HG02852 (cell line): Measurements from ENCODE around the gene OTUB2.

Experiments used
- ATAC-seq: cut with Tn5 transposase; IDR thresholded peaks from one replicate; pipeline ENCODE4 v1.9.1; 2021; ENCODE audit warnings: mild to moderate bottlenecking, moderate library complexity; ENCODE audit not compliant: unreplicated experiment

The OTUB2 gene

DNA sequence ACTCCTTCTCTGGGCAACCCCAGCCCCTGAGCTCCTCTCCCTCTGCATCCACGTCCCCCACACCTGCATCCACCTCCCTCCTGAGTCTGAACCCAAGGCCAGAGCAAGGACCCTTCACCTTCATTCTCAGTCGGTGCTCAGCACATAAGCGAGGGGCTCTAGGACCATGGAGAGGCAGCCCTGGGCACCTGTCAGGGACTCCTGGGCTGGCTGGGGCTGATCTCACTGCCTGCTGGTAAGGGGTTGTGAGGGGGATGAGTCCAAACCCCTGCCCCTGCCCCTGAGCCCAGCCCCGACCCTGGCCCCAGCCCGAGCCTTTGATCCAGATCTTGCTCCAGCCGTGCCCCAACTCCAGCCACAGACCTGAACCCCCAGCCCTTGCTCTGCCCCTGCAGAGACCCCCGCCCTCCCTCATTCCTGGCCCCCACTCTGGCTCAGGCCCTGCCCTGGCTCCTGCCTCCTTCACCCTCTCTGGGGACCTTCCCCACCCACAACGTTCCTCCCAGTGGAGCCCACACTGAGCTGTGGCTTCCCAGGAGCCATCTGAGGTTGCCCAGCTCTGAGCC lies 29.9 kb upstream of the OTUB2 start:
- no peak for ATAC-seq

DNA sequence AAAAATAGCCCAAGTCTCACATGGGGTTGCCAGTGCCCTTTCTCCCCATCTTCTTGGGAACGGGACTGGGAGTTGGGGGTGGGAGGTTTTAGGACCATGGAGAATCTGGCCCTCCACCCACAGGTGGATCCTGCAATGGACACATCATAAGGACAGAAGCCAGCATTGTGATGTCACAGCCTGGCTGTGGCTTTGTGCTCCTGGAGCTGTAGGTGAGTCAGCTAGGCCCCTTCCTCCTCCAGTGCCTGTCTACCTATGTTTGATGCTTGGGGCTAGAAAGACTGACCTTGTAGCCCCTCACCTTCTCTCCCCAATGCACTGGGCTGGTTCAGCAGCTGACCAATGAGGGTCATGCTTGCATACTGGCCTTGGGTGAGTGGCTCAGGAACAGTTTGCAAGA lies 29.1 kb upstream of the OTUB2 start, which contains the start of gene CCDC197:
TSS of gene CCDC197 (plus strand) at position 220 of the 400 bp plus-strand sequence. CDS start 831 bp downstream, outside the sequence.
- ATAC-seq, result no peak

DNA sequence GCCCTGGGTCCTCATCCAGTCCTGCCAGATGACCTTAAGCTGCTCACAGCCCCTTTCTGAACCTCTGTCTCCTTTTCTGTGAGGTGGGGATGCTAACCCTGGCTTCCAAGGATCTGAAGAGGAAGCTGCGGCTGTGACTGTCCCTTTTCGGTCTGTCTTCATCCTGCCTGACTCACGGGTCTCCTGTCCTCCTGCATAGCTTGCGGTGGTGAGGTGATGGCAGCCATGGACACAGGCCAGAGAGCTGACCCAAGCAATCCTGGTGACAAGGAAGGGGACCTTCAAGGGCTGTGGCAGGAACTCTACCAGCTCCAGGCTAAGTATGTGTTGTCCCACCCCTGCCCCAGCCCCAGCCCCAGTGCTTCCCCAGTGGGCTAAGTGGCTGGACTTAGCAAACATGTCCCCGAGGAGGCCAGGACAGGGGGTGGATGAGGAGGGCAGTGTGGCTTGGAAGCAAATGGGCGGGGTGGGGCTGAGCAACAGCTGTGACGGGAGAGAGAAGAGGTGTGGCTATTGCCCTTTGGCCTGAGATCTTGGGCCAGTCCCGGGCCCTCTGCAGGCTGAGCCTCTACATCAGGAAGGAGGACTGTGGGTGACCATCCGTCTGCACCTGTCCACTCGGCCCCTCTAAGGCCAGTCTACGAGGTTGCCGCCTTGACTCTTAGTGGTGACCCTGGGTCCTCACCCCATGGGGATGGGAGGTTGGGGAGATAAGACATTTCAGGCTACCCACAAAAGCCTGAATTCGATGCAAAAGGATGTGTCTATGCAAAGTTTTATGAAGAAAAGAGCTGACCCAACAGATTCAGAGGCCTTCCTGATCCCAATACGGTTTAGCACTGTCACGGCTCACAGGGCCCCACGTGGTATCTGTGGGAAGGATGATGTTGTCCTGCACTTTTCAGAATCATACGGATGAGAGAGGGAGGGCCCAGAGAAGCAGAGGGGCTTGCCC lies 27.9 kb upstream of the OTUB2 start:
- no peak for ATAC-seq

DNA sequence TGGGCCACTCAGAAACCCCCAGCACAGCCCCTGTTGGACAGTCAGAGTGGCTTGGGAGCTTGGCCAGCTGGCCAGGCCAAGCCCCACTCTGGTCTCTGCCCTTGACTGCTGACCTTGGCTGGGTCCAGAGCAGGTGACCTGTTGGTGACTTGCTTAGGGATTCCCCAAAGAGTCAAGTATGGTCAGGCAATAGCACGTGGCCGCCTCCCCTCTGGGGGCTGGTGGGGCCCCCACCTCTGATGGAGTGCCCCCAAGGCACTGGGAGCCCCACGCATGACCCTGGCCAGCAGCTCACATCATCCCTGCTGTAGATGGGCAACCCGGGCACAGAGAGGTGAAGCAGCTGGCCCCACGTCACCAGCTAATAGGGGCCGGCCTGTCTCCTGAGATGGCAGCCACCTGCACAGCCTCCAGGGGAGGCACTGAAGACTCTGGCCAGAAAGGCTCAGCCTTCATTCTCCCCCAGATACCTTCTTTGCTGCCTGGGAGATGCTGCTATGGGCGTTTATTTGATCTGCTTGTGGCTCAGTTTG lies 27.2 kb upstream of the OTUB2 start:
- ATAC-seq, result no peak

DNA sequence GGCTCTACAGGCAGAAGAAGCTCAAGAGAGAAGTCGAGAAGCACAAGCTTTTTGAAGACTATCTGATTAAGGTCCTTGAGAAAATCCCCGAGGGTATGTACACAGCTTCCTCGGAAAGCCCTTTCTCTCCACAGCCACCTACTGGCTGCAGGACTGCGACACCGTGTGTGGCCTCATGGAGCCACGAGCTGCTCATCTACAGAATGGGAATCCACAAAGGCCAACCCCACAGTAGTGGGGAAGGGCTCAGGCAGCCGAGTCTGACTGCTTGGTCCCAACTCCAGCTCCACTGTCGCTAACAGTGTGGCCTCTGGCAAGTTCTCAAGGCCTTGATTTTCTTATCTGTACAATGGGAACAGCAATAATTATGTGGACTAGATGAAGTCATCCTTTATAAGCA lies 26.6 kb upstream of the OTUB2 start:
- ATAC-seq, result no peak

DNA sequence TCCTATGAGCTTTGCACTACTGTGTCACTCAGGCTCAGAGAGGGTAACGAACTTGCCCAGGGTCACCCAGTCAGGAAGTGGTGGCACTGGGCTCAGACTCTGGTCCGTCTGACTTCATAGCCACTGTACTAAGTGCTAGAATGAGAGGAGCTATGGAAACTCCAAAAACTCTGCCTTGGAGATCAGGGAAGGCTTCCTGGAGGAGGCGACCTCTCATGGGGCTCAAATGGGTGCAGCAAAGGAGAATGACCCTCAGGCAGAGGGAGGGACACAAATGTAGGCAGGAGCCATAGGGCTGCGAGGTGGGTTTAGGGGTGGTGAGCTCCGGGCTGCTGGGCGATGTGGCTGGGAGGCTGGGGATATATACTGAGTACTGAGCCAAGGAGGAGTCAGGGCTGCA lies 25.9 kb upstream of the OTUB2 start:
- no peak for ATAC-seq

DNA sequence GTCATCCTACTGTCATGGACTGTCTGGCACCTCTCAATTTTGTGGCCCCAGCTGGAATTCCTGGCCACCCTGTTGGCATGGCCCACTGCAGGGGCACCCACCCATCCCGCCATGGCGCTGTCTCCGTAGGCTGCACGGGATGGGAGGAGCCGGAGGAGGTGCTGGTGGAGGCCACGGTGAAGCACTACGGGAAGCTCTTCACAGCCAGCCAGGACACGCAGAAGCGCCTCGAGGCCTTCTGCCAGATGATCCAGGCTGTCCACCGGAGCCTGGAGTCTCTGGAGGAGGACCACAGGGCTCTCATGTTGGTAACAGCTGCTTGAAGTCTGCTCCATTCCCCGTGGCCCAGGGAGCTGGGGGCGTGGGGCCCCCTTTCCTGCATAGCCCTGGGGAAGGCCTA lies 25.1 kb upstream of the OTUB2 start:
- ATAC-seq, result no peak

DNA sequence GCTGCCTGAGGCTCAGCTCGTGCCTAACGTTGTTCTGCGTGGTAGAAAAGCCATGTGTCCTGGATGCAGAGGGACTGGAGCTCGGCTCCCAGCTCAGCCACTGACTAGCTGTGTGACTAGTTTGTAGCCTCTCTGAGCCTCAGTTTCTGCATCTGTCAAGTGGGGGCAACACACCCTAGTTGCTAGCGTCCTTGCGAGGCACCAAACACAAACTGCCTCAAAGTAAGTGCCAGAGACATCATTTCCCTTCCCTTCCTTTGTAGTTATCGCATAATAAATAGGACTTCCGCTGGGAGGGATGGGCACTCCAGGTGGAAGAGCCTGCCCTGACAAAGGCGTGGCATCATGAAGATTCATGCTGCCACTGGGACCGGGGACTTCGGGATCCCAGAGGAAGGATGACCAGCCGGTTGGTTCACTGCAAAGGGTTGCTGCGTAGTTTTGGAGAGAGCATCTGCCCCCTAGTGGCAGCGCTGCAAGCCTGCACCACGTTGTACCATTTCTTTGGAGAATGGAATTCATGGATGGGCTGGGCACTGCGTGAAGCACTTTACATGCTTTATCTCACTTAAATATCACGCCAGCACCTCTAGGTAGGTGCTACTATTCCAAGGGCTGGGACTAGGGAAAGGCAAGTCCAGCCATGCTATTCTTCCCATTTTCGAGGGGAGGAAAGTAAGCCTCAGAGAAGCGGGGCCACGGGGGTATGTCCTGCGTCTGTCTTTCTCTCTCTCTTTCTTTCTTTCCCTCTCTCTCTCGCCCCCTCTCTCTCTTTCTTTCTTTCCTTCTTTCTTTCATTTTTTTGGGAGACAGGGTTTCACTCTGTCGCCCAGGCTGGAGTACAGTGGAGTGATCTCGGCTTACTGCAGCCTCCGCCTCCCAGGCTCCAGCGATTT lies 24.4 kb upstream of the OTUB2 start:
- ATAC-seq, result no peak

DNA sequence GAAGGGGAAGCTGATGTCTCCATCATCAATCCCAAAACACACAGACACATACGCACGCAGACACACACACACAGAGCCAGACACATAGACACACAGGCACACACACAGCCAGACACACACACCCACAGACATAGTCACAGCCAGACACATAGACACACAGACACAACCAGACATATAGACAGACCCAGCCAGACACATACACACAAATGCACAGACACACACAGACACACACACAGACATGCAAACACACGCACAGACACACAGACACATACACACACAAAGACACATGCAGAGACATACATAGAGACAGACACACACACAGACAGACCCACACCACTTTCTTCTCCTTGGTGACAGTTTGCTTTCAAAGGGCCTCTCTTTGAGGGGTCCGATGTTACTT lies 22.7 kb upstream of the OTUB2 start:
- no peak for ATAC-seq

DNA sequence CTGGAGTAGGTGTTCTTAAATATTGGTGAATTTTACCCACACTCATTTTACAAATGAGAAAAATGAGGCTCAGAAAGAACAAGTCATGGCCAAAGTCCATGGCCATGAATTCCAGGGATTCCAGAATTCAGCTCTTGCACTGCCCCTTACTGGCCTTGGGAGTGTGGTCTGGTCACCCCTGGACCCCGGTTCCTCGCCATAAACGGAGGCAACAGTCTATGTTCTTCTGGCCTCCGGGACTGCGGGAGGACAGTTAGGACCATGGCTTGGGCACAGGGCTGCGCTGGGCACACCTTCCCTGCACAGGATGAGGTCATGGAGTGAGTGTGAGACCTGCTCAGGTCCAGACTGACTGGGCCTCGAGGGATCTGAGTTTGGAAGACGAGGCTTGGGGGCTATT lies 22.1 kb upstream of the OTUB2 start:
- no peak for ATAC-seq

DNA sequence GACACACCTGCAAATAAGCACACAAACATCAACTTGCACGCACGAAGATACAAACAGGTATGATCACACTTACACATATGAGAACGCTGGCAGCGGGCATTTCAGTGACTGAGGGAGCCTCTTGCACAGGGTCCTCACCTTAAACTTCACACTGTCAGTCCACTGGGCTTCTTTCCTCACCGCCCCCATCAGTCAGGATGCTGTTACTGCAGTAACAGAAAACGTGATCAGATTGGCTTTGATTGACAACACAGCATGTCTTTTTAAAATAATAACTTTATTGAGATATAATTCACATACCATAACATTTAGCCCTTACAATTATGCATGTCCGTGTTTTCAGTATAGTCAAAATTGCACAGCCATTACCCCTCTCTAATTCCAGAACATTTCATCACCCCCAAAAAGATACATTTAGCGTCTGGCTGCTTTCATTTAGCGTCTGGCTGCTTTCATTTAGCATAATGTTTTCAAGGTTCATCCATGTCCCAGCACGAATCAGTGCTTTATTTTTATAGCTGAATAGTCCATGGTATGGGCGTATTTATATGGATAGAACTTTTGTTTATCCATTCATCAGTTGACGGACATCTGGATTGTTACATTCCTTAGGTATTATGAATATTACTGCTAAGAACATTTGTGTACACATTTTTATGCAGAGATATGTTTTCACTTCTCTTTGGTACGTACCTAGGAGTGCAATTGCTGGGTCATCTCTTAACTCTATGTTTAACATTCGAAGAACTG lies 20.6 kb upstream of the OTUB2 start:
- ATAC-seq, result no peak

DNA sequence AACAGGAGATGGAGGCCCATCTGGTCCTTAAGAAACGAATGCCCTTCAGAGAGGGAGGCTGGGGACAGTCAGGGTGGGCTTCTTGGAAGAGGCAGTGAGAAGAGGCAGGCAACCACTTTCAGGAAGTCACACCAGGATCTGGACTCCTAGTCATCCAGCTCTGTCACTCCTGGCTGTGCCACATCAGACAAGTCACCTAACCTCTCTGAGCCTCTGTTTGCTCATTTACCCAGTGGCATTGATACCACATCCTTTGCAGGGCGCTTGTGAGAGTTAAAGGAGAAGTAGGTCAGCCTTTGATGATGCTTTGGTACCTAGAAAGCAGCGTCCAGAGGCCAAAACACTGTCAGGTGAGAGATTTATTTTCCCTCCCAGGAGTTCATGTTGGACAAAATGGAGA lies 17.9 kb upstream of the OTUB2 start:
- no peak for ATAC-seq

DNA sequence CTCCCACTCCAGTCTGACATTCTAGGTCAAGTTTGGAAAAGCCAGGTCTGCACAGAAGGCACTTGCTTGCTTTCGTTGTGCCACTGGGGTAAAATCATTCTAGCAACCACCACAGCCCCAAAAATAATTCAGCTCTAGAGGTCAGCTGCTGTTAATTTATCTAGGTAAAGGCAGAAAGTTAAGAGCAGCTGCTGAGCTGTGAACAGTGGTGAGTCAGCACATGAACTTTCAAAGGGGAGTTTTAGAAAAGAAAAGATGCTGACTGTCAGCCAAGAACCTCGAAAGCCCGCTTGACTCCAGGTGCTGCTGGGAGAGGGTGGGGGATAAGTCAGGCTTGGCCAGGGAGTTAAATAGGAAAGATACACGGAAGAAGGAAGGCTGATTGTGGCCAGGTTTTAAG lies 16.4 kb upstream of the OTUB2 start:
- peak; percentile 66 for ATAC-seq

DNA sequence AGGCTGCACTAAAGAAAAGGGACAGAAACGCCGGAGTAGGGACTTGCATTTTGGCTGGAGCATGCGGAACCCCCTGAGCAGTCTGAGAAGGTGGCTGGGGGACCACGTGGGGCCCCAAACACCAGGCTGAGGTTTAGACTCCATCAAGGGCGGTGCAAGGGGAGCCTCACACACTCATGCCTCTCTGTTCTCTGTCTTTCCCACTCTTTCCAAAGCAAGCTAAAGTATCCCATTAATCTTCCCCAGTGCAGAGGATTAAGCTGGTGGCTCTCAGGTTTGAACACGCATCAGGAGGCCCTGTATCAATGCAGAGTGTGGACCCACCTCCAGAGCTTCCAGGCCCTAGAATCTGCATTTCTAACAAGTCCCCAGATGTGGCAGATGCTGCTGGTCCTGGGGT lies 15.5 kb upstream of the OTUB2 start:
- no peak for ATAC-seq

DNA sequence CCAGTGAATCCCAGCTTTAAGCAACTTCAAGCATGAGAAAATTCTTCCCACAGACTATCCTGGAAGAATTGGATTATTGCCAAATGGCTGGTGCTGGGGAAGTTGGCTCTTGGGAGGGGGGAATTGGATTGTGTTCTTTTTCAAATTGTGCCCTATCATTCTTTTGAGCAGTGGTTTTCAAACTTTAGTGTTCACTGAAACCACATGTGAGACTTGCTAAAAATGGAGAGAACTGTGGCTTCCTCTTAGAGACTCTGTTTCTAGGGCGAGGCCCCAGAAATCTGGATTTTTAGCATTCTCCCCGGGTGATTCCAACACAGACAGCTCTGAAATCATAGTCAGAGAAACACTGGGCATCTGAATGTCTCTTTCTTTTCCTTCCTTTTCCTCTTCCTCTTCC lies 14.3 kb upstream of the OTUB2 start:
- no peak for ATAC-seq

DNA sequence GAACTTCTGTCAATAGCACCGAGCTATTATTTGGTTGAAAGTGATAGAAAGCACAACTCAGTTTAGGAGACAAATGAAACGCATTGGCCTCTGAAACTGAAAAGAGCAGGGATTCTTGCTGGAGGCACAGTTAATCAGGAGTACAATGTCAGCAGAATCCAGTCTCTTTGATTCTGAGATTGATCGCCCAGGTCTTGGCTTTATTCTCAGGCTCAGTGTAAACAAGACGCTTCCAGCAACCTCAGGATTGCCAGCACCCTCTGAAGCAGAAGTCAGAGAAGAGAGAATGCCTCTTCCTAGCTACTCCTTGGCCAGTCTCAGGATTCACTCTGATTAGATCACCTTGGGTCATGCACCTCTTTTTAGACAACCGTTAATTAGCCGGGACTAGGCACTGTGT lies 11.8 kb upstream of the OTUB2 start:
- no peak for ATAC-seq

DNA sequence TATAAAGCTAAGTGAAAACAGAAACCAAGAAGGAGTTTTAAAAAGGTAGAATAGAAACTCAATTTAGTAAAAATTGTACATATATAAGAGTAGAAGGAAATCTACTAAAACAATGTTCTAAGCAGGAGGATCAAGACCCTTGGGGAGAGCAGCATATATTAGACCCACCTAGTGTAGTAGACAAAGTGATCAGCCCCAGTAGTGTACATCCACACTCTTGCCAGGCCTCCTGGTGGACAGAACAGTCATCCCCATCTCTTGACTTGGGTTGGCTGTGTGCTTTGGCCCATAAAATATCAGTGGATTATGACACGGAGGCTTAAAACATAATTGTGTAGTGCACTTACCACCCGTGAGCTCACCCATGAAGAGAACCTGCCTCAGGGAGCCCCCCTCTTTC lies 10.9 kb upstream of the OTUB2 start:
- ATAC-seq, result no peak

DNA sequence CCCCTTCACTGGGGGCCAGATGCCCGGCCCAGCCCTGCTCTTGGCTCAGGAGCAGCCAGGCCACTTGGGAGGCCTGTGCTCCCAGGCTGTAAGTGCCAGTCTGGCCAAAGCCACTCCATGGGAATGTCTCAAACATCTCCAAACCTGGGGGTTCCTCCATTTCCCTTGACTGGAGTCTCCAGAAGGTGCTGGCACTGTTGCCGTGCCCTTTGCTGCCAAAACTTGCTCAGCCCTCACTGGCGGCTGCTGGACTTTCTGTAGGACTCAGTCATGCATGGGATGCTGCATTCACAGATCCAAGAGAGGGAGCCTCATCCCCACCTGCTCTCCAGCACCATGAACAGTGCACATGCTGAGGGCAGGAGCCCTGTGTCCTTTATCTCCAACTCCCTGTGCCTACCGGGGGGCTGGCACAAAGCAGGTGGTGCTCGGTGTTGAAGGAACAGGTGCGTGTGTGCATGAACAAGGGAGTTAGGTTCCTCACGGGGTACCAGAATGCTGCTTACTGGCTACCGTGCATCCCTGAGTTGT lies 9.6 kb upstream of the OTUB2 start:
- ATAC-seq, result no peak

DNA sequence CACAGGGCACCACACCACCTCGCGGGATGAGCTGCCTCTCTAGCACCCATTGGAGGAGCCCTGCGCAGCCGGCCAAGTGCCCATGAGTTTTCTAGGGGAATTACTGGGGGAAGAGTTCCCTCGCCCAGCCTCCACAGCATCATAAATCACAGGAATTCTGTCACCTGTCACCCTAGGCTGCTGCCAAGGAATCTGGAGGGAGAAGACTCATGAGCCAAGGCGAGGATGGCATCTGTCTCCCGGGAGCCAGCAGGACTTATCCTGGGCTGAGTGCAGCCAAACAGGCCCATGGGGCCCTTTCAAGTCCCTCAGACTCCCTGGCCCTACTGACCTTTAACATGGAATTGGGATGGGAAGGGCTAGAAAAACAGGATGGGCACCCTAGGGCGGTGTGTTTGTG lies 7.8 kb upstream of the OTUB2 start:
- no peak for ATAC-seq

DNA sequence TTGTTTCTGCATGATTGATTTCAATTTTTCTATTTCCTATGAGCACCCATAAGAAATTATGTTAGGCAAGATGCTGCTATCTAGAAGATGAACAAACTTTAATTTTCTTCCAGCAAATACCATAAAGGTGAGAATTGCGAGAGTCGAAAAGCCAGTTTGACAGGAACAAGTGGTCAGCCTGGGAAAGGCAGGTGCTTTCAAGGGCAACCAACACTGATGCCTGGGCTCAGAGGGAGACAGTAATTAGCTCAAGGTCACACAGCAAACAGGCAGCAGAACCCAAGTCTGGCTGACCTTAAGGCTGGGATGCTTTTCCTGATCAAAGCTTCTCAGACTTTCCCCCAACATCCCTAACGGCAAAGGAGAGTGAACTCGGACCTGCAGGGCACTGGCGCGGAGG lies 6.8 kb upstream of the OTUB2 start:
- no peak for ATAC-seq
